Ovary (tissue), 9 donors: ENCODE data around the gene CD48. TPM values are rescaled to one million over a fixed set of nuclear protein-coding genes. Genes with fewer than 3 reads are reported as not detected.
"Not testable (repeated sequence)": the region's sequence is repeated elsewhere in the genome, so short reads cannot be mapped to it uniquely, and the experiment has no call there.

Experiments
- DNase-seq, 5 donors: peaks; one replicate each; pipeline ENCODE4 v3.0.0-alpha.2; 2019 to 2020
- H3K27ac ChIP-seq, 2 donors: fragments of 200-600 bp; one replicate each; pipeline versions ENCODE4 v1.5.1 to v1.8.0; 2019 to 2022
- H3K27me3 ChIP-seq: fragments of 200-600 bp; one replicate; pipeline ENCODE4 v1.8.0; 2022
- H3K36me3 ChIP-seq: fragments of 200-600 bp; sonication (generic); one replicate; pipeline ENCODE4 v1.5.1; 2019
- H3K4me1 ChIP-seq: one replicate; pipeline ENCODE4 v1.8.1; 2013; ENCODE audit warnings: mild to moderate bottlenecking, moderate library complexity; ENCODE audit not compliant: insufficient read depth
- H3K4me3 ChIP-seq: fragments of 200-600 bp; sonication (generic); one replicate; pipeline ENCODE4 v1.5.1; 2017
- H3K9me3 ChIP-seq, 2 donors: fragments of 200-600 bp in 1 of 2; sonication (generic) in 1 of 2; one replicate each; pipeline versions ENCODE4 v1.5.1 to v1.8.1; 2013 to 2019; ENCODE audit warnings: mild to moderate bottlenecking in 1 of 2, moderate library complexity in 1 of 2
- EP300 ChIP-seq: sonication (generic); formaldehyde crosslinking; IDR thresholded peaks from one replicate; pipeline ENCODE4 v1.6.1; 2017; ENCODE audit warnings: antibody characterized with exemption
- POLR2A ChIP-seq: fragments of 450-650 bp; IDR thresholded peaks from one replicate; pipeline ENCODE4 v1.6.1; 2017; ENCODE audit warnings: antibody characterized with exemption, mild to moderate bottlenecking, moderate library complexity
- WGBS, 3 donors: extraction: QIAGEN DNeasy Blood & Tissue Kit in 1 of 3; methylation state at CpG; one replicate each; pipeline versions ENCODE4 v1.1.5 to v1.1.7; 2013 to 2017; 5-methylcytosine and 5-hydroxymethylcytosine counted together
- intact Hi-C, 4 donors: fragments of 100-400 bp; cut with DNase I; formaldehyde crosslinking; loops; one replicate each; pipeline versions ENCODE4 v1.11.0 to v1.15.1; 2022 to 2023
- polyA plus RNA-seq, 2 donors: library from polyadenylated mRNA; stranded (reverse); fragments of 200-250 nt in 1 of 2; fragments of 350-450 nt in 1 of 2; fragmentation: Illumina TruSeq in 1 of 2; extraction: RNeasy Lipid Tissue Mini Kit (QIAGEN cat#74804) in 1 of 2; gene quantifications; one replicate each; pipeline ENCODE4 v1.2.3, GENCODE V29; 2013 to 2014
- total RNA-seq, 7 donors: library from RNA; depleted of rRNA in 2 of 7; stranded (reverse); fragments of >200 nt in 2 of 7; fragmentation: NEBNext Ultra II Directional in 3 of 7; extraction: Animal tissue kit (Norgen Biotek cat#: 25700) in 3 of 7; gene quantifications; one replicate each; pipeline versions ENCODE4 v1.1.0 to v1.2.4, GENCODE V29; 2016 to 2023
- TF ChIP-seq, protein P1 (sequence below), 3 donors: fragments of 450-650 bp in 2 of 3; fragments of 200-600 bp in 1 of 3; IDR thresholded peaks; one replicate each; pipeline versions ENCODE4 v1.5.1 to v1.8.0; 2016 to 2022; ENCODE audit warnings: antibody characterized with exemption in 3 of 3, mild to moderate bottlenecking in 1 of 3
- donor health status: DM: no; HTN: no; CAD: no; lungs with moderate emphysema.
- donor health status: DM: no; HTN: no; CAD: no.
- donor health status: Bipolar disorder and iron deficiency.
- donor health status: DM: yes; HTN: yes; CAD: no.
- donor health status: DM: no; HTN: no; CAD: no.
- donor health status: DM: yes; HTN: yes; CAD: no.

The CD48 gene
- total and polyA plus RNA-seq, 9 donors = 0.61 to 17.6 (median 2.5) TPM

DNA sequence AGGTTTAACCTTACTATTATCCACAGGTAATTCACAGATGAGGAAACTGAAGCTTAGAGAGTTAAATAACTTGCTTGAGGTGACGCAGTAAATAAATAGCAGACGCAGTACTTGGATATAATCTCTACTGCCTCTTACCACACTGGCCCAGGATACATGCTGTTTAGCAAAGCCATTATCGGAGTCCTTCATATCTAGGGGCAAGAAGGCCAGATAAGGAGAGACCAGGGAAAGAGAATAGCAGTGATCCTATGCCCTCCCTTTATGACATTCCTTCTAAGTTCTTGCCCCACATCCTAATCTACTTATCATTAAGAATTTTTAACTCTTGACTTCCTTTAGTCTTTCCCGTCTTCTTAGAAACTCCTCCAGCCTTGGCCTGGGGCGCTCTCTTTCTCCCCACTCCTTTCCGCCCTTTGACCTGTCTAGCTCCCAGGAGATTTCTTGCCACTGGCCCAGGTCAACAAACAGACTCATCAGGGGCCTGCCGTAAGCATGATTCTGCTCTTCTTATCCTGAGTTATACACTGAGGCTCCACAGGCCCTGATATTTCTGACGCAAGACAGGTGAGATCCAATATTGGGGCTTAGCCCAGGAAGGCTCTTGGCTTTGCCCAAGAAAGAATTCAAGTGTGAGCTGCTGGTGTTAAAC is 53.3 kb downstream of the CD48 start:
- Histone ChIP-seq H3K9me3 (no peaks in the 10 kb centered on the region), H3K27ac (no peak overlapping the region), H3K4me1 (no peaks in the 10 kb centered on the region), H3K27me3 (no peaks in the 10 kb centered on the region), H3K4me3 (no peak overlapping the region), H3K36me3 (no peaks in the 10 kb centered on the region)
- WGBS, 3 donors = 75 to 77% (median 76%) methylated on average over 8 of the region's 8 CpGs
- no peak for DNase-seq
- intact Hi-C loops = no loop called here
- TF ChIP-seq, protein P1, sequence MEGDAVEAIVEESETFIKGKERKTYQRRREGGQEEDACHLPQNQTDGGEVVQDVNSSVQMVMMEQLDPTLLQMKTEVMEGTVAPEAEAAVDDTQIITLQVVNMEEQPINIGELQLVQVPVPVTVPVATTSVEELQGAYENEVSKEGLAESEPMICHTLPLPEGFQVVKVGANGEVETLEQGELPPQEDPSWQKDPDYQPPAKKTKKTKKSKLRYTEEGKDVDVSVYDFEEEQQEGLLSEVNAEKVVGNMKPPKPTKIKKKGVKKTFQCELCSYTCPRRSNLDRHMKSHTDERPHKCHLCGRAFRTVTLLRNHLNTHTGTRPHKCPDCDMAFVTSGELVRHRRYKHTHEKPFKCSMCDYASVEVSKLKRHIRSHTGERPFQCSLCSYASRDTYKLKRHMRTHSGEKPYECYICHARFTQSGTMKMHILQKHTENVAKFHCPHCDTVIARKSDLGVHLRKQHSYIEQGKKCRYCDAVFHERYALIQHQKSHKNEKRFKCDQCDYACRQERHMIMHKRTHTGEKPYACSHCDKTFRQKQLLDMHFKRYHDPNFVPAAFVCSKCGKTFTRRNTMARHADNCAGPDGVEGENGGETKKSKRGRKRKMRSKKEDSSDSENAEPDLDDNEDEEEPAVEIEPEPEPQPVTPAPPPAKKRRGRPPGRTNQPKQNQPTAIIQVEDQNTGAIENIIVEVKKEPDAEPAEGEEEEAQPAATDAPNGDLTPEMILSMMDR (IDR thresholded peaks at IDR 0.05) = no peak
- no peak for TF ChIP-seq POLR2A
- TF ChIP-seq EP300 = no peak

DNA sequence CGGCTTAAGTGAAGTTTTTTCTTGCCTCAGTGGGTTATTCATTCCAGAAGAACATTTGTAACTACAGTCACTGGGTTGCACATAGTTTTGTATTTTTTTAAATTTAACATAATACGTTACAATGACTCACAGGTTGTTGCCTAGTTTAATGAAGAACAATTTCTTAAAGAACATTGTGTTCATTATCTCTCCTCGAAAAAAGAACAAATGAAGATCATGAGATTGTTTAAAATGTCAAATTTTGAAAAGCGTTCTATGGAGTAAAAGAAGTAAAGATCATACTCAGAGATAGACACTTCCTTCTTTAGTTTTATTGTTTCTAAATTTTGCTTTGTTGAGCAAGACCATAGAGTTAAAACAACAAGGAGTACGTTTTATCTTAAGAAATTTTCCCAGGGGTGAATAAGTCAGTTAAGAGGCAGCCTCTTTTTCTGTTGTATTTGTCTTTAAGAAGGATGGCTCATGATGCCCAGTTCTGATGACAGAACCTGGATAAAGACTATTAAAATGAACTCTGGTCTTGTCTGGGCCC is 54.3 kb downstream of the CD48 start:
- intact Hi-C loops = no loop called here

DNA sequence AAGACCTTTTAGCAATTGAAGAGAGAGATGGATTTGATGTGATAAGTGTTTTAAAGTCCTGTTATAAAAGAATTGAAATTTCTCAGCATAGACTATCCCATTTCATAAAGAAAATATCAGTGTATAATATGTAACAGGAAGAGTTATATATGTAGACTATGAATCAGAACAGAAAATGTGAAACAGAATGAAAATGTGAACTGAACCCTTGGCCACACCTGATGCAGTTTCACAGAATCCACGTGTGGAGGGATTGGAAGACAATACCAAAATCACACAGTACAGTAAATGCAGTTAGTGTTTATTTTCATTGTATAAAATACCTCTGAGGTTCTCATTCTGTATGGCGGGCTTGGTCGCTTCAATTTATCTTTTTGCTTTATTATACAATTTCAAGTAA is 54.9 kb downstream of the CD48 start:
- H3K9me3 ChIP-seq = no peaks in the 10 kb centered on the region
- H3K27ac ChIP-seq = no peak overlapping the region
- H3K36me3 ChIP-seq = no peaks in the 10 kb centered on the region
- TF ChIP-seq POLR2A (no peak), EP300 (no peak)
- TF ChIP-seq, protein P1 (IDR thresholded peaks at IDR 0.05) = no peak
- H3K4me1 ChIP-seq = no peaks in the 10 kb centered on the region
- no peaks in the 10 kb centered on the region for H3K27me3 ChIP-seq
- H3K4me3 ChIP-seq = no peak overlapping the region
- DNase-seq = no peak
- intact Hi-C loops = no loop called here
- WGBS, 3 donors = 64 to 78% (median 75%) methylated on average over 3 of the region's 3 CpGs

More for the DNA sequence above, 54.3 kb downstream of the CD48 start:
- WGBS, 3 donors = 54 to 55% (median 55%) methylated on average over 5 of the region's 5 CpGs
- Histone ChIP-seq H3K4me3 (no peak overlapping the region), H3K9me3 (no peaks in the 10 kb centered on the region), H3K27me3 (no peaks in the 10 kb centered on the region), H3K36me3 (no peaks in the 10 kb centered on the region), H3K27ac (no peak overlapping the region), H3K4me1 (no peaks in the 10 kb centered on the region)
- no peak for DNase-seq
- TF ChIP-seq, protein P1 (IDR thresholded peaks at IDR 0.05) = no peak
- TF ChIP-seq POLR2A (no peak), EP300 (no peak)

DNA sequence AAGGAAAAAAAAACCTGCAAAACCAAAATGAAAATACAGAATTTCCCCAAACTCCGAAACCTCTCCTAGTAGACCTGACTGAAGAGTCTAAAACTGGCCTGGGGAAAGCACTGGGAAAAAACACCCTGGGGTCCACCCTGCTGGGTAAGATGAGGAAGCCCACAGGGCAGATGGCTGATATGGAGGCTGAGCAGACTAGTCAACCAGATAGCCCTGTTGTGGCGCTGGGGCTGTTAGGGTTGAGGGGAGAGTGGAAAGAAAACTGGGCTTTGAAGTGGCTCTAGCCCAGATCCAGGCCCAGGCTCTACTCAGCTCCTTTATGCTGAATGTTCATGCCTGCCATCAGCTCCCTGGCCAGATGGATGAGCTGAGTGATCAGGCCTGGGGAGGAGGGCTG is 58.0 kb downstream of the CD48 start:
- Histone ChIP-seq H3K9me3 (no peaks in the 10 kb centered on the region), H3K27ac (no peak overlapping the region), H3K4me3 (no peak overlapping the region), H3K4me1 (no peaks in the 10 kb centered on the region), H3K36me3 (no peaks in the 10 kb centered on the region), H3K27me3 (no peaks in the 10 kb centered on the region)
- no peak for TF ChIP-seq EP300
- DNase-seq = no peak
- WGBS, 3 donors = 92 to 98% (median 95%) methylated on average over 2 of the region's 2 CpGs
- intact Hi-C loops = no loop called here

DNA sequence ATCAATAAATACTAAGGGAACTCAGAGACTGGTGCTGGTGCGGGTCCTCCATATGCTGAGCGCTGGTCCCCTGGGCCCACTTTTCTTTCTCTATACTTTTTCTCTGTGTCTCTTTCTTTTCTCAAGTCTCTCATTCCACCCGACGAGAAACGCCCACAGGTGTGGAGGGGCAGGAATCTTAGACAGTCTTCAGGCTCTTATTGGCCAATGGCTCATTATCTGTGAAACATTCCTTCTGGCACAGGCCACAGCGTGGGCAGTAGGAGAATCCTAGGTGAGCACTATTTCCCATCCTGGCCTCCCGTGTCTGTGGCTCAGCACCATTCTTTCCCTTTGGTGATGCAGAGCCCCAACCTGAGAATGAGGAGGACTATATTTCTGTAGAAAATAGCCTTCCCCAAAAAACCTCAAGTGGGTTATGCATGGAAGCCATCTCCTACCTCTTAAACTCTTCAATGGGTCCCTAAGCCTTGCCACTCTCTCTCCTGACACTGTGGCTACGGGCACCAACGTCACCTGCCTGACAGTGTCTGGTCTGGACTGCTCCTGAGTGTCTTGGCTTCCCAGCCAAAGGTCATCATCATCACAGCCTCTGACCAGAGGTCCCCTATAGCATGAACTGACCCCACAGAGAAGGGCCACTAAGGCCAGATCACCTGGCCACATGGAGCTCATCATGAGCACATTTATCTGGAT is 58.5 kb downstream of the CD48 start:
- no peaks in the 10 kb centered on the region for H3K9me3 ChIP-seq
- no peaks in the 10 kb centered on the region for H3K36me3 ChIP-seq
- H3K4me1 ChIP-seq = no peaks in the 10 kb centered on the region
- WGBS, 3 donors = 82 to 92% (median 86%) methylated on average over 9 of the region's 9 CpGs
- TF ChIP-seq EP300 = no peak
- TF ChIP-seq, protein P1 (IDR thresholded peaks at IDR 0.05) = no peak
- no peak for TF ChIP-seq POLR2A
- DNase-seq = no peak
- intact Hi-C loops = no loop called here
- H3K27ac ChIP-seq = no peak overlapping the region
- H3K27me3 ChIP-seq = no peaks in the 10 kb centered on the region
- no peak overlapping the region for H3K4me3 ChIP-seq

DNA sequence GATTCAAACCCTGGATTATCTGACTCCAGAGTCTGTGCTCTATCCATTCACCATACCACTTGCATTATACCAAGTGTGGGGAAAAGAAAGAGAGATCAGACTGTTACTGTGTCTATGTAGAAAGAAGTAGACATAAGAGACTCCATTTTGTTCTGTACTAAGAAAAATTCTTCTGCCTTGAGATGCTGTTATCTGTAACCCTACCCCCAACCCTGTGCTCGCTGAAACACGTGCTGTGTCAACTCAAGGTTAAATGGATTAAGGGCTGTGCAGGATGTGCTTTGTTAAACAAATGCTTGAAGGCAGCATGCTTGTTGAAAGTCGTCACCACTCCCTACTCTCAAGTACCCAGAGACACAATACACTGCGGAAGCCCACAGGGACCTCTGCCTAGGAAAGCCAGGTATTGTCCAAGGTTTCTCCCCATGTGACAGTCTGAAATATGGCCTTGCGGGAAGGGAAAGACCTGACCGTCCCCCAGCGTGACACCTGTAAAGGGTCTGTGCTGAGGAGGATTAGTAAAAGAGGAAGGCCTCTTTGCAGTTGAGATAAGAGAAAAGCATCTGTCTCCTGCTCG is 59.5 kb downstream of the CD48 start:
- H3K4me3 ChIP-seq, H3K9me3 ChIP-seq, DNase-seq, H3K36me3 ChIP-seq, intact Hi-C loops, H3K27ac ChIP-seq, H3K4me1 ChIP-seq, H3K27me3 ChIP-seq: not testable (repeated sequence)
- 22 to 30% (median 28%) methylated on average over 8 of the region's 8 CpGs for WGBS, 3 donors
